ENCODE results near the gene LIMS1. TPM values are rescaled to one million over a fixed set of nuclear protein-coding genes. Genes with fewer than 3 reads are reported as not detected.
"Not testable (repeated sequence)": the region's sequence is repeated elsewhere in the genome, so short reads cannot be mapped to it uniquely, and the experiment has no call there.

Gene LIMS1
- total RNA-seq, 1 donor from 2014 or later = 39.8 TPM

DNA sequence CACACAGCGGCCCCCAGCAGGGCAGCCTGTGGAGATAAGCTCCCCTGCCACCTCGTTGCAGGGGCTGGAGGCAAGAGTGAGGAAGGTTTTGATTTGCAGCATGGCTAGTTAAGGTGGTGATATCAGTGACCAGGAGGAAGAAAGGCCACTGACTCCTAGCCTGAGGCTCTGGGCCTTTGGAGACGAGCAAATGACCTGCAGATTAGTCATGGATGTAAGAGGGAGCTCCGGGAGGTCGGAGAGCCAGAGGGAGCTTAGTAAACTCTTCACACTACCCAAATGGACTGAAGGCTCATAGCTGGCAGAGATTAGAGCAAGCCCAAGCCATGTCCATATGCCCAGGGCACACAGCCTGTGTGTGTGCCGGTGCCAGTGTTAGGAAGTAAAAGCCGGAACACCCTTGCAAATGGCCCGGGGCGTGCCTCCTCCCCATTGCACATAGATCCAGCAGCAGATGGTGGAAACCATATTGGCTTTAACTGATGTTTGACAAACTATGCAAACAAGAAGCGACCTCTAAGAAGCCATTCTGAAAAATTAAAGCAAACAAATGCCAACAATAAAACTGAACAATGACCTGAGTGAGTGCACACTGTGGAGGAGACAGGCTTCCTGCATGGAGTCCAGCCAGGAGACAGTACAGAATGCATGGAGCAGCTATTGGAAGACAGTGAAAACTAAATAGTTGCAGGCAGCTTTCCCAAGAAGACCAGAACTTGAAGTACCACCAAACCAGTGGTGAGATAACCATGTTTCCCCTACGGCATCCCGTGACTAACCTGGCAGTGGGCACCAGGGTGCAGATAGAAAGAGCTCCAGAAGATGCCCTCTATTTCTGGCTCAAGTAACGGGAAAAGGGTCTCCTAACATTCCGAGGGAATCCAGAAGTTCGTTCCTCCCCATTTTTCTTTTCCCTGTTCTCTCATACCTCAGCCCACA lies 154.8 kb downstream of the LIMS1 start:
- H3K4me1 ChIP-seq; intact Hi-C loops (cut with DNase I); H3K4me3 ChIP-seq; DNase-seq (ENCODE audit: low spot score in 2 of 2); H3K9me3 ChIP-seq; H3K27me3 ChIP-seq: not testable (repeated sequence)
- peak overlapping the region in 1 of 2 donors; percentile 16 for H3K27ac ChIP-seq
- H3K36me3 ChIP-seq = peaks cover 0 to 18% of the 10 kb centered on the region in 2 donors

DNA sequence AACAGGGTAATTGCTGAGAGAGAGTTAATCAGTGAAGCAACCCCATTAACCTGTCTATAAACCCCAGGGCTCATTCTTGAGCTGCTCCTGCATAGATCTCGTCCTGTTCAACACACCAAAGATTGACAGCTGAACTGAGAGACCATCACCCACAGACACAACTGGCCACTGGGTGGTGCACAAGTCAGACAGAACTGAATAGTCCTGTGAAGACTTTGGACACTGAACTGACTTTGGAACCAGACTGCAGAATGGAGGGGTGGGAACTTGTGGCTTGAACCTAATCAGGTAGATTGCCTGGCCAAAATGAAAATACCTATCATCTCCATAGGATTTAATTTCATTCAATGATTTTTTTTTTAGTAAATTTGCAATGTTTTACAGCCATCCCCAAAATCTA lies 155.7 kb downstream of the LIMS1 start:
- H3K27me3 ChIP-seq; DNase-seq (ENCODE audit: low spot score in 2 of 2); H3K4me3 ChIP-seq; H3K4me1 ChIP-seq; intact Hi-C loops (cut with DNase I); H3K9me3 ChIP-seq; H3K27ac ChIP-seq: not testable (repeated sequence)
- H3K36me3 ChIP-seq = peaks cover 0 to 13% of the 10 kb centered on the region in 2 donors
- TF ChIP-seq, protein P1, sequence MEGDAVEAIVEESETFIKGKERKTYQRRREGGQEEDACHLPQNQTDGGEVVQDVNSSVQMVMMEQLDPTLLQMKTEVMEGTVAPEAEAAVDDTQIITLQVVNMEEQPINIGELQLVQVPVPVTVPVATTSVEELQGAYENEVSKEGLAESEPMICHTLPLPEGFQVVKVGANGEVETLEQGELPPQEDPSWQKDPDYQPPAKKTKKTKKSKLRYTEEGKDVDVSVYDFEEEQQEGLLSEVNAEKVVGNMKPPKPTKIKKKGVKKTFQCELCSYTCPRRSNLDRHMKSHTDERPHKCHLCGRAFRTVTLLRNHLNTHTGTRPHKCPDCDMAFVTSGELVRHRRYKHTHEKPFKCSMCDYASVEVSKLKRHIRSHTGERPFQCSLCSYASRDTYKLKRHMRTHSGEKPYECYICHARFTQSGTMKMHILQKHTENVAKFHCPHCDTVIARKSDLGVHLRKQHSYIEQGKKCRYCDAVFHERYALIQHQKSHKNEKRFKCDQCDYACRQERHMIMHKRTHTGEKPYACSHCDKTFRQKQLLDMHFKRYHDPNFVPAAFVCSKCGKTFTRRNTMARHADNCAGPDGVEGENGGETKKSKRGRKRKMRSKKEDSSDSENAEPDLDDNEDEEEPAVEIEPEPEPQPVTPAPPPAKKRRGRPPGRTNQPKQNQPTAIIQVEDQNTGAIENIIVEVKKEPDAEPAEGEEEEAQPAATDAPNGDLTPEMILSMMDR (IDR thresholded peaks at IDR 0.05) = peak in 1 of 3 experiments; percentile 6

DNA sequence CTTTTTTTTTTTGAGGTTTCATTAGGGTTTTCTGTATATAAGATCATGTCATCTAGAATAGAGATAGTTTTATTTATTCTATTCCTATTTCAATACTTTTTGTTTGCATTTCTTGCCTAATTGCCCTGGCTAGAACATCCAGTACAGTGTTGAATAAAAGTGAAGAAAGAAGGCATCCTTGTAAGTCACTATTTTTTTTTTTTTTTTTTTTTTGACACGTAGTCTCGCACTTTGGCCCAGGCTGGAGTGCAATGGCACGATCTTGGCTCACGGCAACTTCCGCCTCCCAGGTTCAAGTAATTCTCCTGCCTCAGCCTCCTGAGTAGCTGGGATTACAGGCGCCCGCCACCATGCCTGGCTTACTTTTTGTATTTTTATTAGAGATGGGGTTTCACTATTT lies 157.2 kb downstream of the LIMS1 start:
- intact Hi-C loops (cut with DNase I) = no loop called here
- no peak for DNase-seq (ENCODE audit: low spot score in 2 of 2)
- no peaks in the 10 kb centered on the region for H3K4me1 ChIP-seq
- no peaks in the 10 kb centered on the region for H3K36me3 ChIP-seq
- no peaks in the 10 kb centered on the region for H3K27me3 ChIP-seq
- H3K9me3 ChIP-seq = no peaks in the 10 kb centered on the region
- H3K27ac ChIP-seq = no peak overlapping the region
- H3K4me3 ChIP-seq = no peak overlapping the region
- TF ChIP-seq, protein P1 (IDR thresholded peaks at IDR 0.05) = no peak

DNA sequence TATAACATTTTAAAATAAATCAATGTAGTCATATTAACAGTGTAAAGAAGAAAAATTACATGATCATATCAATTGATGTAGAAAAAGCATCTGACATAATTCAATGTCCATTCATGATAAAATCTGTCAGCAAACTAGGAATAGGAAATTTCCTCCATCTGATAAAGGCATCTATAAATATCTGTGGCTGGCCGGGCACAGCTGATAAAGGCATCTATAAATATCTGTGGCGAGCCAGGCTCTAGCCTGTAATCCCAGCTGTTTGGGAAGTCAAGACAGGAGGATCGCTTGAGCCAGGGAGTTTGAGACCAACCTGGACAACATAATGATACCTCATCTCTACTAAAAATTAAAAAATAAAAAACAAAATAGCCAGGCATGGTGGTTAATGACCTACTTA lies 166.9 kb downstream of the LIMS1 start:
- no peak for DNase-seq (ENCODE audit: low spot score in 2 of 2)
- Histone ChIP-seq H3K9me3 (no peaks in the 10 kb centered on the region), H3K36me3 (no peaks in the 10 kb centered on the region), H3K4me3 (no peak overlapping the region), H3K27ac (no peak overlapping the region), H3K4me1 (no peaks in the 10 kb centered on the region), H3K27me3 (no peaks in the 10 kb centered on the region)
- intact Hi-C loops (cut with DNase I) = no loop called here
- TF ChIP-seq, protein P1 (IDR thresholded peaks at IDR 0.05) = no peak

DNA sequence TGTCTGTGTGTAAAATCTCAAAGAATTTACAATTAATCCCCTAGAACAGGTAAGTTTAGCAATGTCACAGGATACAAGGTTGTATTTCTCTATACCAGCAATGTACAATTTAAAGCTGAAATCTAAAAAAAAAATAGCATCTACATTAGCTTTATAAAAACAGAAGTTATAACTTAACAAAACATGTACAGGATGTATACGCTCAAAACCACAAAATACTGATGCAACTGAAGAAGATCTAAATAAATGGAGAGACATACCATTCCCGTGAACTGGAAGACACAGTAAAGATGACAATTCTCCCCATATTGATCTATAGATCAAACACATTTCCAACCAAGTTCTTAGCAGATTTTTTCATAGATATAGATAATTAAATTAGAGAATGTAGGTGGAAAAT lies 167.5 kb downstream of the LIMS1 start:
- no peaks in the 10 kb centered on the region for H3K27me3 ChIP-seq
- peaks cover 0 to 4% of the 10 kb centered on the region in 2 donors for H3K9me3 ChIP-seq
- H3K36me3 ChIP-seq = no peaks in the 10 kb centered on the region
- no peak overlapping the region for H3K27ac ChIP-seq
- intact Hi-C loops (cut with DNase I) = no loop called here
- no peak overlapping the region for H3K4me3 ChIP-seq
- DNase-seq (ENCODE audit: low spot score in 2 of 2) = no peak
- no peaks in the 10 kb centered on the region for H3K4me1 ChIP-seq
- TF ChIP-seq, protein P1 (IDR thresholded peaks at IDR 0.05) = no peak

DNA sequence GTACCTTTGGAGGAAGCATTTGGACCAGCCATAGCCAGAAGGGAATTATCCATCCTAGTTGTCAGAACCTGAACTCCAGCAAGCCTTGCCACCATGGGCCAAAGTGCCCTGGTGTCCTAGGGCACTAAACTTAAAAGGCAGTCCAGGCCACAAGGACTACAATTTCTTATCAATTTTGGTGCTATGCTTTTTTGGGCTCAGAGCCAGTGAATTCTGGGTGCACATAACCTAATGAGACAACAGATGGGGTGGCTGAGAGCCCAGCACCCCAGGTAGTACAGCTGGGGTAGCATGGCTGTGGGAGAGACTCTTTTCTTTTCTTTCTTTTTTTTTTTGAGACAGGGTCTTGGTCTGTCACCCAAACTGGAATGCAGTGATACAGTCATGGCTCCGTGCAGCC lies 170.6 kb downstream of the LIMS1 start:
- no peak overlapping the region for H3K4me3 ChIP-seq

More for the DNA sequence above, 170.6 kb downstream of the LIMS1 start:
- no peaks in the 10 kb centered on the region for H3K27me3 ChIP-seq
- H3K27ac ChIP-seq = no peak overlapping the region
- no peaks in the 10 kb centered on the region for H3K4me1 ChIP-seq
- intact Hi-C loops (cut with DNase I) = no loop called here
- DNase-seq (ENCODE audit: low spot score in 2 of 2) = no peak
- H3K9me3 ChIP-seq = peaks cover 0 to 8% of the 10 kb centered on the region in 2 donors
- TF ChIP-seq, protein P1 (IDR thresholded peaks at IDR 0.05) = no peak
- H3K36me3 ChIP-seq = no peaks in the 10 kb centered on the region
